Measurements from ENCODE around the gene AFDN. TPM values are rescaled to one million over a fixed set of nuclear protein-coding genes. Genes with fewer than 3 reads are reported as not detected.

Gene AFDN
- total and polyA plus RNA-seq, 10 of the 15 experiments (the other 5 are each of a cell fraction or from before 2014, with no cell fraction given) = 5.7 to 68.2 (median 45.1) TPM

- no peak for TF ChIP-seq USF1 (IDR thresholded peaks at IDR 0.05; ENCODE audit: borderline replicate concordance, extremely low read length, insufficient read depth, low read depth, low read length)
Measured at GRCh38 chr6:167981916-167982462, 155.3 kb downstream of the AFDN start (continued).

- SMC1A ChIA-PET (ENCODE audit: uncharacterized antibody, unreplicated experiment) = no interaction called here
- Histone ChIP-seq H3K4me3 (no peak overlapping the region), H3K27ac (ENCODE audit: control insufficient read depth, insufficient read depth) (no peak overlapping the region), H3K27me3 (replicated peaks in 1 of 2; ENCODE audit: control insufficient read depth in 2 of 2, insufficient read depth in 2 of 2, low read length in 1 of 2) (no peaks in the 10 kb centered on the region), H3K4me2 (ENCODE audit: control insufficient read depth, insufficient read depth) (no peak overlapping the region), H3K4me1 (ENCODE audit: control insufficient read depth, insufficient read depth, low read length) (no peaks in the 10 kb centered on the region), H3K79me2 (ENCODE audit: control insufficient read depth, insufficient read depth, low read length) (no peaks in the 10 kb centered on the region), H3K9ac (ENCODE audit: control insufficient read depth, insufficient read depth, low read length) (no peak overlapping the region), H3K36me3 (ENCODE audit: control insufficient read depth in 2 of 2, insufficient read depth in 2 of 2, low read length in 1 of 2) (no peaks in the 10 kb centered on the region), H2AFZ (ENCODE audit: control insufficient read depth, low read depth, low read length) (no peak overlapping the region), H3K9me3 (replicated peaks; ENCODE audit: control insufficient read depth, insufficient read depth, low read length) (no peaks in the 10 kb centered on the region), H4K20me1 (ENCODE audit: control insufficient read depth, insufficient read depth) (no peaks in the 10 kb centered on the region)
- CTCF ChIA-PET = no interaction called here
- POLR2A ChIA-PET = no interaction called here
- no peak for FAIRE-seq
- BruUV-seq (replicated peaks) = no TSS peak
- RAD21 ChIA-PET (ENCODE audit: unreplicated experiment) = no interaction called here
- ATAC-seq = no peak
- TF ChIP-seq PKNOX1 (IDR thresholded peaks at IDR 0.05) (no peak), SMC3 (IDR thresholded peaks at IDR 0.05; ENCODE audit: borderline replicate concordance, low read length) (no peak), ZNF217 (IDR thresholded peaks at IDR 0.05) (no peak), CREM (IDR thresholded peaks at IDR 0.05; ENCODE audit: low read depth) (no peak), SREBF1 (IDR thresholded peaks at IDR 0.05; ENCODE audit: low read length) (no peak), BCL11A (IDR thresholded peaks at IDR 0.05; ENCODE audit: low read depth, low read length) (no peak), FOXM1 (IDR thresholded peaks at IDR 0.05; ENCODE audit: low read depth, low read length) (no peak), ZNF384 (IDR thresholded peaks at IDR 0.05; ENCODE audit: borderline replicate concordance, low read depth, low read length) (no peak), MXI1 (IDR thresholded peaks at IDR 0.05; ENCODE audit: low read depth, low read length) (no peak), TARDBP (IDR thresholded peaks at IDR 0.05; ENCODE audit: borderline replicate concordance) (no peak), ZSCAN29 (IDR thresholded peaks at IDR 0.05) (no peak), MYB (IDR thresholded peaks at IDR 0.05; ENCODE audit: borderline replicate concordance, low read depth, low read length) (no peak), POLR2AphosphoS5 (IDR thresholded peaks at IDR 0.05; ENCODE audit: low read length) (no peak), NR2C1 (IDR thresholded peaks at IDR 0.05) (no peak)
- 47% methylated on average over 11 of the region's 11 CpGs for WGBS (ENCODE audit: insufficient coverage, insufficient replicate concordance, low lambda C conversion rate, missing lambda C conversion rate)
- DNase-seq (ENCODE audit: low read depth, low spot score) = no peak
- in situ Hi-C loops (cut with MboI) (no loop called here), intact Hi-C loops (cut with micrococcal nuclease; ENCODE audit: unreplicated experiment) (no loop called here)
Measured at GRCh38 chr6:167984144-167984719, 157.5 kb downstream of the AFDN start.

All from GM12878 (cell line).